Spleen (tissue), 7 donors: ENCODE results near the gene TMEM175.

Experiments used
- CTCF ChIP-seq, 11 experiments: fragments of 200-600 bp in 7 of 11; fragments of 450-650 bp in 4 of 11; sonication (generic) in 4 of 11; IDR thresholded peaks in 8 of 11; conservative IDR thresholded peaks in 3 of 11; 1 replicate in 7 of 11; 2 replicates in 4 of 11; pipeline versions ENCODE4 v1.4.0 to v1.8.0; 2016 to 2021; ENCODE audit warnings: antibody characterized with exemption in 11 of 11, inconsistent platforms in 4 of 11, mild to moderate bottlenecking in 1 of 11
- POLR2A ChIP-seq, 3 donors: fragments of 450-650 bp; IDR thresholded peaks; one replicate each; pipeline ENCODE4 v1.5.1; 2017; ENCODE audit warnings: antibody characterized with exemption in 3 of 3, mild to moderate bottlenecking in 1 of 3
- donor health status: DM: no; HTN: no; CAD: no; lungs with moderate emphysema.
- donor health status: DM: no; HTN: no; CAD: no.
- donor health status: DM: no; HTN: no; CAD: no.

GRCh38 chr4:911221-911751 lies 21.0 kb upstream of the TMEM175 start:
- TF ChIP-seq CTCF (IDR thresholded peaks at IDR 0.05 in 8 of 11, conservative IDR thresholded peaks at IDR 0.05 in 3 of 11) (no peak), POLR2A (IDR thresholded peaks at IDR 0.05) (no peak)
